Large intestine (tissue), 3 donors: Measurements from ENCODE around the gene OLFML2B. TPM values are rescaled to one million over a fixed set of nuclear protein-coding genes. Genes with fewer than 3 reads are reported as not detected.

Source experiments
- DNase-seq, 2 donors: peaks; one replicate each; pipeline versions ENCODE4 v3.0.0 to v3.0.0-alpha.2; 2013
- H3K27ac ChIP-seq: one replicate; pipeline ENCODE4 v1.5.1; 2013; ENCODE audit warnings: low read length
- H3K27me3 ChIP-seq: 2 replicates; pipeline ENCODE4 v1.6.1; 2013; ENCODE audit warnings: low read length; ENCODE audit not compliant: control insufficient read depth, insufficient read depth
- H3K36me3 ChIP-seq: 2 replicates; pipeline ENCODE4 v1.6.1; 2013; ENCODE audit warnings: low read length; ENCODE audit not compliant: control insufficient read depth, insufficient read depth
- H3K4me1 ChIP-seq: one replicate; pipeline ENCODE4 v1.6.1; 2013; ENCODE audit warnings: low read length; ENCODE audit not compliant: control insufficient read depth, insufficient read depth
- H3K4me3 ChIP-seq: one replicate; pipeline ENCODE4 v1.5.1; 2013; ENCODE audit warnings: low read length
- H3K9me3 ChIP-seq: one replicate; pipeline ENCODE4 v1.6.1; 2013; ENCODE audit warnings: mild to moderate bottlenecking, low read depth, low read length, moderate library complexity; ENCODE audit not compliant: control insufficient read depth
- WGBS: methylation state at CpG from one replicate; pipeline ENCODE4 v1.1.5; 2013; ENCODE audit warnings: low lambda C conversion rate; ENCODE audit not compliant: insufficient coverage; 5-methylcytosine and 5-hydroxymethylcytosine counted together
- polyA plus RNA-seq: library from polyadenylated mRNA; unstranded; fragments of 120-200 nt; gene quantifications from one replicate; pipeline ENCODE4 v1.2.1, GENCODE V29; 2013

OLFML2B gene
- polyA plus RNA-seq, 1 donor, result 20.0 TPM

- 100% methylated on average over 1 of the region's 2 CpGs for WGBS
- no peaks in the 10 kb centered on the region for H3K27me3 ChIP-seq
- H3K4me1 ChIP-seq, result no peaks in the 10 kb centered on the region
- no peaks in the 10 kb centered on the region for H3K9me3 ChIP-seq
- DNase-seq, result no peak
- H3K36me3 ChIP-seq, result peaks cover 2% of the 10 kb centered on the region
- H3K4me3 ChIP-seq, result no peak overlapping the region
- H3K27ac ChIP-seq, result no peak overlapping the region
Observed at GRCh38 chr1:161936786-161937185, 86.9 kb downstream of the OLFML2B start.

GRCh38 chr1:161935264-161935663, 88.4 kb downstream of the OLFML2B start:
- Histone ChIP-seq H3K27ac (no peak overlapping the region), H3K4me3 (no peak overlapping the region), H3K36me3 (peaks cover 2% of the 10 kb centered on the region), H3K9me3 (no peaks in the 10 kb centered on the region), H3K4me1 (no peaks in the 10 kb centered on the region), H3K27me3 (no peaks in the 10 kb centered on the region)
- 100% methylated on average over 1 of the region's 1 CpG for WGBS
- DNase-seq, result no peak

- peaks cover 2% of the 10 kb centered on the region for H3K36me3 ChIP-seq
- H3K9me3 ChIP-seq, result no peaks in the 10 kb centered on the region
- no peaks in the 10 kb centered on the region for H3K27me3 ChIP-seq
- H3K27ac ChIP-seq, result no peak overlapping the region
- H3K4me1 ChIP-seq, result no peaks in the 10 kb centered on the region
- no peak overlapping the region for H3K4me3 ChIP-seq
- WGBS, result 100% methylated on average over 1 of the region's 6 CpGs
- DNase-seq, result no peak
Observed at GRCh38 chr1:161933592-161934588, 89.8 kb downstream of the OLFML2B start.

Other genes with a start within 250 kb of the OLFML2B start
- gene NOS1AP, start 45.8 kb upstream of the OLFML2B start, polyA plus RNA-seq, result 2.7 TPM